ENCODE measurements around the gene ATXN10.

Gene ATXN10

GRCh38 chr22:45877651-45878050 lies 206.0 kb downstream of the ATXN10 start:
- DNase-seq (ENCODE audit: low read depth in 3 of 3), result no peak

GRCh38 chr22:45878051-45878781 lies 206.6 kb downstream of the ATXN10 start:
- no peak for DNase-seq (ENCODE audit: low read depth in 3 of 3)

GRCh38 chr22:45878901-45879551 lies 207.4 kb downstream of the ATXN10 start:
- no peak for DNase-seq (ENCODE audit: low read depth in 3 of 3)

- no peak for DNase-seq (ENCODE audit: low read depth in 3 of 3)
Measured at GRCh38 chr22:45879552-45879949, 207.9 kb downstream of the ATXN10 start.

- DNase-seq (ENCODE audit: low read depth in 3 of 3), result no peak
Measured at GRCh38 chr22:45880091-45880715, 208.6 kb downstream of the ATXN10 start.

- DNase-seq (ENCODE audit: low read depth in 3 of 3), result no peak
Measured at GRCh38 chr22:45880716-45881523, 209.3 kb downstream of the ATXN10 start.

- no peak for DNase-seq (ENCODE audit: low read depth in 3 of 3)
Measured at GRCh38 chr22:45881524-45881875, 209.9 kb downstream of the ATXN10 start.

GRCh38 chr22:45882881-45883810 lies 211.5 kb downstream of the ATXN10 start:
- no peak for DNase-seq (ENCODE audit: low read depth in 3 of 3)

GRCh38 chr22:45883811-45884170 lies 212.2 kb downstream of the ATXN10 start:
- DNase-seq (ENCODE audit: low read depth in 3 of 3), result no peak

GRCh38 chr22:45884201-45885062 lies 212.8 kb downstream of the ATXN10 start:
- DNase-seq (ENCODE audit: low read depth in 3 of 3), result no peak

GRCh38 chr22:45885171-45885840 lies 213.7 kb downstream of the ATXN10 start:
- DNase-seq (ENCODE audit: low read depth in 3 of 3), result no peak

GRCh38 chr22:45885941-45886395 lies 214.3 kb downstream of the ATXN10 start:
- no peak for DNase-seq (ENCODE audit: low read depth in 3 of 3)

GRCh38 chr22:45886540-45886939 lies 214.9 kb downstream of the ATXN10 start:
- DNase-seq (ENCODE audit: low read depth in 3 of 3), result no peak

- no peak for DNase-seq (ENCODE audit: low read depth in 3 of 3)
Measured at GRCh38 chr22:45887202-45888131, 215.8 kb downstream of the ATXN10 start.

GRCh38 chr22:45888221-45889092 lies 216.8 kb downstream of the ATXN10 start:
- DNase-seq (ENCODE audit: low read depth in 3 of 3), result no peak

- no peak for DNase-seq (ENCODE audit: low read depth in 3 of 3)
Measured at GRCh38 chr22:45889093-45889538, 217.5 kb downstream of the ATXN10 start.

Measured in stimulated activated CD4-positive, alpha-beta T cell treated with anti-CD3 and anti-CD28 coated beads, TNF-alpha, amount 100 ng/mL, for 4 hours (primary cell).